Fibroblast of upper back skin (primary cell): ENCODE data around the gene ZNF24.

Experiments used
- DNase-seq: peaks from one replicate; pipeline ENCODE4 v3.0.0-alpha.2; 2013

ZNF24 gene

DNA sequence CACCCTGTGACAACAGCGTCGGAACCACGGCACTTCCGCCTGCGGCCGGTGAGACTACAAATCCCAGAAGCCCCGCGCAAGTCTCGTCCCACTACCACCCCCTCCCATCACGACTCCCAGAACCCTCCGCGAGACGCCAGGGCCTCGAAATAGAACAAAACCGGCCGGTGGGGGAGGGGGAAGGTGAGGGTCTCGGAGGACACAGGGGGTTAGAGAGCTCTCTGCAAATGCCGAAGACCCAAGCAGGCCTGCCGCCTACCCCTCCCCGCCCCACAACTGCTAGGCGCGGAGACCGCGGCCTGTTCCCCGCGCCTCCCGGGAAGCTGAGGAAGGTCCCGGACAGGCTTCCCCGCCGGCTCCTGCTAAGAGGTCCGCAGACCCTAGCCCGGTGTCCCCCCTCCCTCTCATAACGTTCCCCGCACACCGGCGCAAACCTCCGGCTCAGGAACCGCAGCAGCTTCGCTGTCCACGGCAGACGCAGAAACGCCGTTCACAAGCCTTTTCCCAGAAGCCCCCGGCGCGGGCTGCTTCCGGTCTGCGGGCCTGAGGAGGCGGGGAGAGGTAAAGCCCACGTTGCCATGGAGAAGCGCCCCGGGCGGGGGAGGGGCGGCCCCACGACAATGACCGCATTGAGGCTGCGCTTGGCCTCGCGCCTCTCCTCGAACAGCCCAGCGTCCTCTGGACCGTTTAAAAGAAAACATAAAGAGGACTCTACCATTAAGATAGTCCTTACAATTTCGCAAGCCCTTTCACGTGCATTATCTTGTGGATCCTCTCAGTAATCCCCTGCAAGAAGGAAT, at the start of gene ZNF24:
Gene ZNF24, minus strand, starts transcription at position 485 of the 800 bp plus-strand sequence. CDS start 3,770 bp downstream, outside the sequence.
- peak; percentile 93 for DNase-seq

DNA sequence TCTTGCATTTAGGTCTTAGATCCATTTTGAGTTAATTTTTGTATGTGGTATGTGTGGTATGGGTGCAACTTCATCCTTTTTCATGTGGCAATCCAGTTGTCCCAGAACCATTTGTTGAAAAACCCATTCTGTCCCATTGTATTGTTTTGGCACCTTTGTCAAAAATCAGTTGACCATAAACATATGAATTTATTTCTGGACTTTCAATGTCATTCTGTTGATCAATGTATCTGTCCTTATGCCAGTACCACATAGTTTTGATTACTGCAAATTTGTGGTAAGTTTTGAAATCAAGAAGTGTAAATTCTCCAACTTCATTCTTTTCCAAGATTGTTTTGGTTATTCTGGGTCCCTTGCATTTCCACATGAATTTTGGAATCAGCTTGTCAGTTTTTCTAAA, 49.5 kb upstream of the ZNF24 start:
- no peak for DNase-seq

DNA sequence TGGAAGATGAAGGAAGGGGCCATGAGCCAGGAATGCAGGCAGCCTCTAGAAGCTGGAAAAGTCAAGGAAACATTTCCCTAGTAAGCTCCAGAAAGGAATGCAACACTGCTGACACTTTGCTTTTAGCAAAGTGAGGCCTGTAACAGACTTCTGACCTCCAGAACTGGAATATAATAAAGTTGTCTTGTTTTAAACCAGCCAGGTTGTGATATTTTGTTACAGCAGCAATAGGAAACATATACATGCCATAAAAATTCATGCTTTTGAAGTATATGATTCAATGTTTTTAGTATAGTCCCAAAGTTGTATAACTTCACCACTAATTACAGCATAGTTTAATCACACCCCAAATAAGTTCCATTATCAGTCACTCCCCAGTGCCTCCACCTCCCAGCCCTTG, 48.2 kb upstream of the ZNF24 start:
- no peak for DNase-seq

DNA sequence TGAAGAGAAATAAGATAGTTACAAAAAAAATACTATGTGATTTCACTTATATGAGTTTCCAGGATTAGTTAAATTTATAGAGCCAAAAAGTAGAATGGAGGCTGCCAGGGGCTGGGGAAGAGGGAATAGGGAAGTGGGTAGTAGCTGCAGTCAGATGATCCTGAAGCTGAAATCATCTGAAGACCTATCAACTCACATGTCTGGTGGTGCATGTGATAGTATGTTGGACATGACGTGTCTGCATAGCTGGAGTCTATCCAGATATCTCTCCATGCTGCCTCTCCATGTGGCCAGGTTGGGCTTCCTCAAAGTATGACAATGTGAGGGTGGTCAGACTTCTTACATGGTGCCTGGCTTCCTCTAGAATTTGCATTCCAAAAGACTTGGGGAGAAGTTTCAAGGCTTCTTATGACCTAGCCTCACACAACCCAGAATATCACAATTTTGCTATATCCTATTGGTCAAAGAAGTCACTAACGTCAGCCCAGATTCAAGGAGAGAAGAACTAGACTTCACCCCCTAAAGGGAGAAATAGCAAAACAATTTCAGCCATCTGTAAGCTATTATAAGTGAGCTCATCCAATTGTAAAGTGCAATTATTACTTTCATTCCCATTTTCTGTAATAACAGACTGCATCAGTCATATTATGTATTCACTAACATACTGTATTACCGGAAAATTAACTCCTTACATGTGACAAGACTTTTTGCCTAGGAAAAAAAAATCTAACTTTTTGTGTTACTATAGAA, 46.9 kb upstream of the ZNF24 start:
- DNase-seq, result peak; percentile 28

DNA sequence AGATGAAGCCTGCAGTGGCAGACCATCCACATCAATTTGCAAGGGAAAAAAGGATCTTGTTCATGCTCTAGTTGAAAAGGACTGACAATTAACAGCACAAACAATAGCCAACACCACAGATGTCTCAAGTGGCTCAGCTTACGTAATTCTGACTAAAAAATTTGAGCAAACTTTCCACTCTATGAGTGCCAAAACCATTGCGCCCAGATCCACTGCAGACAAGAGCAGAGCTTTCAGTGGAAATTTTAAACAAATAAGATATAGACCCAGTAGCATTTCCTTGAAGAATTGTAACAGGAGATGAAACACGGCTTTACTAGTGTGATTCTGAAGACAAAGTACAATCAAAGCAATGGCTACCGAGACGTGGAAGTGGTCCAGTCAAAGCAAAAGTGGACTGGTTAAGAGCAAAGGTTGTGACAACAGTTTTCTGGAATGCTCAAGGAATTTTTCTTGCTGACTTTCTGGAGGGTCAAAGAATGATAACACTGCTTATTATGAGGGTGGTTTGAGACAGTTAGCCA, 44.9 kb upstream of the ZNF24 start:
- peak; percentile 67 for DNase-seq

DNA sequence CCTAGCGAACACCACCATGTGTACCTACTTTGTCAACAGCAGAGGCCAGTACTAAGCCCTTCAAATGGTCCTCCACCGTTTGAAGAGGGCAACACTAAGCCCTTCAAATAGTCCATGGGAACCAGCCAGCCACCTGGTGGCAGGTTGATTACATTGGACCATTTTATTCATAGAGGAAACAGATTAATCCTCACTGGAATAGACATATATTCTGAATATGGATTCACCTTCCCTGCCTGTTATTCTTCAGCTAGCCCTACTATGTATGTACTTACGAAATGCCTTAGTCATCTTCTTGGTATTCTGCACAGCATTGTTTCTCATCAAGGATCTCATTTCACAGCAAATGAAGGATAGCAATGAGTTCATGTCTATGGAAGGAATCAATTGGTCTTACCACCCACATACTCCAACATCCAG, 42.9 kb upstream of the ZNF24 start:
- peak; percentile 28 for DNase-seq

DNA sequence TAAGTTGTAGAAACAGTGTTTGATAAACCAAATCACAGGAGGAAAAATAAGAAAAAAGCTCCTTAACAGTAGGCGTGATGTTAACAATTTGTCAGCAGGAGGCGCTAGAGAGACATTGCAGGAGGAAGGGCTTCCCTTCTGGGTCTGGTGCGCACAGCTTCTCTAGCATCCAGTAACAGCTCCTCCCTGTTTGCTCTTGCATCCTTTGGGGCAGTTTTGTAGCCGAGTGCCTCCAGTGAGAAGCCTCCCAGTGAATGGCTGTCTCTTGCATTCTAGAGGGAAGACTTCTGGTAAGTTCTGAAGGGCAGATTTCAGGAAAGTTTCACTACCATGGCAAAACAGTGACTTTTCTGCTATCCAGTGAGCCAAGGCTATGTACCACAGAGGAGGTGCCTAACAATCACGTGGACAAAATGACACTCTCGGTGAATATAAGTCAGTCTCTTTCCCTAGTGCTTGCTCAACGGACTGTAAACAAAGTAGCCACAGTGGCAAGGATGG, 42.4 kb upstream of the ZNF24 start:
- peak; percentile 76 for DNase-seq

DNA sequence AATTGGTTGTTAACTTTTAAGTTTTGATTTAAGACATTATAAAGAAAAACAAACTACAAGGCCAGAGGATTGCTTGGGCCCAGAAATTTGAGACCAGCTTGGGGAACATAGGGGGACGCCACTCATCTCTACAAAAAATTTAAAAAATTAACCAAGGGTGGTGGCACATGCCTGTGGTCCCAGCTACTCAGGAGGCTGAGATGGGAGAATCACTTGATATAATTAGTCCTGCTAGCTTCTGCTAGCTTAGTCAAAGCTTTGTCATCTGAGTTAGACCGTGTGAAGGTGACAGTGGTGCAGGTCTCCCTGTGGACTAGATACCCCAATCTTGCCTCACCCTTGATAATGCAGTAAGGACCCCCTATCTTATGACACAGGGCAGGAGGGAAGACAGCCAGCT, 38.9 kb upstream of the ZNF24 start:
- no peak for DNase-seq

DNA sequence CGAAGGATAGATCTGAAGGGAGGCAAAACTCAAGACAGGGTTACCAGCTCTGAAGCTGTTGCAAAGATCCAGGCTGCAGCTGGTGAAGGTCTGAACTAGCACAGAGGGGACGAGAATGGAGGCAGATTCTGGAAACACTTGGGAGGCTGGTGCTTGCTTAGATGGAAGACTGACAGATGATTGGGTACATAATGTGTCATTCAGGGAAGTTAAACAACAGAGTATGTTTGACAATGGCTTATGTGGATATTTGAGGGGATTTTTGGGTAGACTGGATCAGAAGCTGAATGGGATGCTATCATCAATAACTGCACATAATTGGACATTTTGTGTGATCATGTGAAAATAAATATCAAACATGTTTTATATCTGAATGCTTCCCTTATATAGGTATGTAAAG, 35.2 kb upstream of the ZNF24 start:
- DNase-seq, result no peak

DNA sequence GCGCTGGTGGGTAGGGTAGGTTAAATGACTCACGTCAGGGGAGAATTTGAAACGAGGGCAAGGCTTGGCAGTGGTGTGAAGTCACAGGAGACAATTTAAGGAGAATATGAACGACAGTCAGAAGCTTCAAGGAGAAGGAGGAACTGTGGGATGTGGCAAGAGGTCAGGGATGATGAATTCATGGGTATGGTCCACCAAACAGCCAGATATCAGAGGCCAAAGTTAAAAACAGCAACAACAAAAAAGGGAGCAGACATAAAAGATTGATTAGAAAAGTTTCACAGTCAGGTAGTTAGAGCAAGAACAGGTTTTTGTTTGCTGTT, 34.3 kb upstream of the ZNF24 start:
- no peak for DNase-seq

DNA sequence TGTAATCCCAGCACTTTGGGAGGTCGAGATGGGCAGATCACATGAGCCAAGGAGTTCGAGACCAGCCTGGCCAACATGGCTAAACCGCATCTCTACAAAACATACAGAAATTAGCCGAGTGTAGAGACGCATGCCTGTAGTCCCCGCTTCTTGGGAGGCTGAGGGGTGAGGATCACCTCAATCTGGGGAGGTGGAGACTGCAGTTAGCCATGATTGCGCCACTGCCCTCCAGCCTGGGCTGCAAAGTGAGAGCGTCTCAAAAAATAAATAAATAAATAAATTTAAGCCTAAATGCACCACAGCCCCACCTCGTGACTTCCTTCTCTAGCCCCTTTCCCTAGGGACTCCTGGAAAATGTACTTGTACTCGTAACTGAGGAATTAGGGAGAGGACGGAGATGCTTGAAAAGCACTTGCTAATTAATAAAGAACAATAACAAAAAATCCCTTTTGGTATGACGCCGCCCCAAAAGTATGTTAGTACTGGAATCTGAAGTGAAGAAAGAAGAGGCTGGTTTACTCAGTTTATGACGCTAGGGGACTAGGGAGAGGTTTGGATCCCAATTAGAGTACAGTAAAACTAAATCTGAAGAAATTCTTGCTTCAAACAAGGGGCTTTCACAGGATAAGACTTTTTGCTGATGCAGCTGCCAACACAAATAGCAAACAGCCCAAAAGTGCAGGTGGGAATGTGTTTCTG, 33.8 kb upstream of the ZNF24 start:
- DNase-seq, result no peak

DNA sequence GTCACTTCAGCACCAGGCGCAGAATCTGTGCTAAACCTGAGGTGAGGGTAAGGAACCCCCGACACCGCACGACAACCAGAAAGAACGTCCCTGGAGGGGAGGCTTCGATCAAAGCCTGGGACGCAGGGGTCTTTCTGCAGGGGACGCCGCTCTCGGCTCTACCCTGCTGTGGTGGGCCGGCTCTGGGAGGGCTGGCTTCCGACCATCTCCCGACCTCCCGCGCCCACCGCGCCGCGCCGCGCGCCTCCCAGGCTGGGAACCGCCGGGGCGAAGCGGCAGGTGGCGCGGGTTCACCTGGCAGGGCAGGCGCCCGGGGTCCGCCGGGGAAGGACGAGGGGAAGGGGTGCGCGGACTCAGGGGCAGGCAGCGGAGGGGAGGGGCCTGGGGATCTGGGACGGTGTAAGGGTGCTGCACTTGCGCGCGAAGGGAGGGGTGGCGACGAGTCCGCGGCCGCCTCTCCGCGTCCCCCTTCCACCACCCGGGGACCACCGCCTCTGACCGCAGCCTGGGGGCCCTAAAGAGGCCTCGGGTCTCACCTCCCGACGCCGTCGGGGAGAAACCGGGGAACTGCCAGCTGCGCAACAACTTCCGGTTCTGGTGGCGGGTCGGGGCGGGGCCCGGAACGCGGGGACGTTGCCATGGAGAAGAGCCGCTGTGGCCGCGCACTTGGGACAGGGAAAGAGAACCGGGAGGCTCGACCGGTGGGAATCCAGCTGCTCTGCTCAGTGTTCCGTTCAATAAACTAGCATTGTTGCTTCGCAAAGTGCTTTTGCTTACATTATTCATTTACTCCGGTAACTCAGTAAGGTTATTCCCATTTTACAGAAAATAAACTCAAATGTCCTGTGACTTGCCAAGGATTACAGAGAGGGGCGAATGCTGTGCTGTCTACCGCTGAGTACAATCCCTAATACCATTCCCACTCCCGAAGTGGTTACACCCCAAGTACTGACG, 32.8 kb upstream of the ZNF24 start, which contains the start of gene ZNF396:
Gene ZNF396, minus strand, starts transcription at position 596 of the 954 bp plus-strand sequence. CDS start 3,045 bp downstream, outside the sequence.
- peak; percentile 39 for DNase-seq

DNA sequence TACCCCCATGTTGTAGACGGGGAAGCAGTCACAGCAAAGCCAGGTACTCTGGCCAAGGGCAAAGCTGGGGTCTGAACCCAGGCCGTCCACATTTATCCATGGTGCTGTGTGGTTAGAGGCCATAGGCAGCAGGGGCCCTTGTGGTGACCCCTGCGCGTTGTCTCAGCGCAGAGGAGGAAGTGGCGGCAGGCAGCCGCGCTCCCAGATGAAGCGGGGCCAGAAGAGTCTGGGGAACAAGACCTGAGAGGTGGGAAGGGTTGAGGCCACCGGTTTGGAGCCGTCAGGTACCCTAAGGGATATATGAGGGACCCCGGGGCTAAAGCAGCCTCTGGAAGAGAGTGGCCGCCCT, 32.1 kb upstream of the ZNF24 start:
- DNase-seq, result no peak

DNA sequence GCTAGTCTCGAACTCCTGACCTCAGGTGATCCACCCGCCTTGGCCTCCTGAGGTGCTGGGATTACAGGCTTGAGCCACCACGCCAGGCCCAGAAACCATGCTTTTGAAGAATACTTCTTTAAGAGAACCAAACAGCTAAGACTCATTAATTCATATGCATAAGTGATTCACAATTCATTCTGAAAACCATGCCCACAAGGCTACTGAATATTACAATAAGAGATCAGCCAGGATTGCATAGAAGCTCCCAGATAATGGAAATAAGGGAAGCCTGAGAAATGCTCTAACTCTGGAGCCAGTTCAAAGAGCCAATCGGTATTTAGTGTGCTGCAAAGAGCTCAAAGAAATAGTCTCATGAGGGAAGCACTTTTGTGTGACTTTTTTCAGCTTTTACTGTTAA, 30.5 kb upstream of the ZNF24 start:
- DNase-seq, result no peak

DNA sequence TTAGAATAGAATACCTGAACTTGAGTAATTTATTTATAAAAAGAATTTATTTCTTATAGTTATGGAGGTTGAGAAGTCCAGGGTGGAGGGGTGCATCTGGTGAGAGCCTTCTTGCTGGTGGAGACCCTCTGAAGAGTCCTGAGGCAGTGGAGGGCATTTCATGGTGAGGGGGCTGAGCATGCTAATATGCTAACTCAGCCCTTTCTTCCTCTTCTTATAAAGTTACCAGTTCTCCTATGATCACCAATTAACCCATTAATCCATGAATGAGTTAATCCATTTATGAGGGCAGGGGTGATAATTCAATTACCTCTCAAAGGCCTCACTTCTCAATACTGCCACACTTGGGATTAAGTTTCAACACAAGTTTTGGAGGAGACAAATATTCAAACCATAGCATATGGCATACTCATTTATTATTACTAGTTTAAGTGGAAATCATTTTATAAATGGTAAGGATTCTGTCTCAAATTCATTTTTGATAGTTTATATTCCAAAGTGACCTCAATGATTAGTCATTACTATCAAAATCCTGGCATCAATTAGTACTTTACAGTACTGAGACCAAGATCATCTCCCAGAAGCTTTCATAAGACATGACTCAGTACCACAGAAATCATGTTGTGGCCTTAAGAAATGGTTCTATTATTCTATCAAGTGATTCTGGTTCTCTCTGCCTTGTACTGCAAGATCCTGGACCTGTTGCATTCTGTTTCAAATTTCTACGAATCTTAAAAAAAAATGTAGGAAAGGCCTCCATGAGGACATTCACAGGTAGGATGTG, 27.4 kb upstream of the ZNF24 start:
- peak; percentile 69 for DNase-seq

DNA sequence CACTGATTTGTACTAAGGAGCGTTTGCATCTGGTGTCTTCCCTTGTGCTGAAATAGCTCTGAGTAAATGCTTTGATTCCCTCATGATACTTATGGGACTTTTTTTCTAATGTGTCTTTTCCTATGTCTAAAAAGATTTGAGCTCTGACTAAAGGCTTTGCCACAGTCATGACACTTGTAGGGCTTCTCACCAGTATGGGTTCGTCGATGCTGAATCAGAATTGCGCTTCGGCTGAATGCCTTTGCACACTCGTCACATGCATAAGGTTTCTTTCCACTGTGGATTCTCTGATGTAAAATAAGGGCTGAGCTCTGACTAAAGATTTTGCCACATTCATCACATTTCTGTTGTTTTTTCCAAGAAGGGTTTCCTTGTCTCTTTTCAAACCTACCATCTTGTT, 24.9 kb upstream of the ZNF24 start:
- DNase-seq, result peak; percentile 18

DNA sequence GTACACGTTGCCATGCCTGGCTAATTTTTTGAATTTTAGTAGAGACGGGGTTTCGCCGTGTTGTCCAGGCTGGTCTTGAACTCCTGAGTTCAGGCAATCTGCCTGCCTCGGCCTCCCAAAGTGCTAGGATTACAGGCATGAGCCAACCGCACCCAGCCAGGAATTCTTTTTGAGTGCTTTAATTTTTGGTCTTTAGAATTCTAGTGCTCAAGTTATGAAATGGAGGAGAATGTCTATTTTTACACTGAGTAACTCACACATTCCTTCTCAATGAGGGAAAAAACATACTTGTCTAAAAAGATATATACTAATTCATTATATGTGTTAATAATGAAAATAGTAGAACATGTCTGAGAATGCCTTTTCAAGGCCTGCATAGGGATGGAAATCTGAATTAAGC, 24.4 kb upstream of the ZNF24 start:
- DNase-seq, result no peak

DNA sequence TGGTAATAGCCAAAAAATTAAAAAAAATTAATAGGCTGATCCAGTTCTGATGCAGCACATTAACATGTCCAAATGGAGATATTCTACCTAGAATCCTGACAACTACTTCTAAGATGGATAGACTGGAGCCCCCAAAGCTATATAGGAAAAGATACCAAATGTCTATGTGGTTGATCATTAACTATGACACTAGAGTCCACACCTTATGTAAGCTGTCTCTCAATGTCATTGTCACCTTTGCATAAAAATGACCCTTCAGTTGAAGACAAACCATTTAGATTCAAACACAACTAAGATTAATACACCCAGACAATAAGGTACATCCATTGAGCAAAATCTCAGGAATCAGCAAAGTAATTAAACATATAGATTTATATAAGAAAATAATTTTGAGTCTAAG, 18.3 kb upstream of the ZNF24 start:
- no peak for DNase-seq

DNA sequence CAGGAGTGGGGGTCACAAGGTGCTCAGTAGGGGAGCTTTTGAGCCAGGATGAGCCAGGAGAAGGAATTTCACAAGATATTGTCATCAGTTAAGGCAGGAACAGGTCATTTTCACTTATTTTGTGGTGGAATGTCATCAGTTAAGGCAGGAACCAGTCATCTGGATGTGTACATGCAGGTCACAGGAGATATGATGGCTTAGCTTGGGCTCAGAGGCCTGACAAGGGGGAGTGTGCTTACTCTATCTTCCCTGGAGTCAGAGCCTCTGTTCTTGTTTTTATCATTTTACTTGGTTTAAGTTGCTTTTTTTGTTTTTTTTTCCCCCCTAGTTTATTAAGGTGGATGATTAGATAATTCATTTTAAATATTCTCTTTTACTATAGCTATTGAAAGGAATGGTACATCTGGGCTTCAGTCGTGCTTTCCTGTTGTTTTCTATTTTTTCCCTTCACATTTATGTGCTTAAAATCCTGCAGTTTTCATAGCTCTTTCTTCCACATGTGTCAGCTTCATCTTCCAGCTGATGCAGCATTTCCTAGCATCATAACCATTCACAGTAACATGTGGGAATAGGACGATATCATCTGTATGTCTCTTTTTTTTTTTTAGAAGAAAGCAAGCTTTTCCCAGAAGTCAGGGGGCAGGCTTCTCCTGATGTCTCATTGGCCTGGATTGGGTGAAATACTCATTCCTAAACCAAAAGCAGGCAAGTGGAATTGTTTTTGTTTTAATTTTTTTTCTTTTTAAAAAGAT, 17.5 kb upstream of the ZNF24 start:
- DNase-seq, result no peak

DNA sequence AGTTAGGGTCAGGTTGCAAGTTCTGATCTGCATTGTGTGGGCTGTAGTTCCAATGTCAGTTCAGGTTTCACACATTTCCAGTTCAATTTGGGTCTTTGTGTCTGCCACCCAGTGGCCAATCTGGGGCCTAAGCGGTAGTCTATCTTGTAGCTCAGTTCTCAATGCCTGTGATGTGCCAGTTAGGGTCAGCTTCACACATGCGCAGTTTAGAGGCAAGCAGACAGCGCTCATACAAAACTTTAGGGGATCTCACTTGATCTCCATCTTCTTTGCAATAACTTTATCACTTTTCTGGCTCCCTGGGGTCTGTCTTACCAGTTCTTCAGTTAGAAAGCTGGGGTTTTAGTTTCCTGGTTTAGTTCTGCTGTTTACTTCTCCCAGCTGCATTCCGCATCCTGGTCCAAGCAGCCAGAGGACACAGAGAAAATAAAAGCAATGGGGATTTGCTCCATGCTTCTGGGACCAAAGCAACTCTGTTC, 11.0 kb upstream of the ZNF24 start:
- DNase-seq, result peak; percentile 83
